Activated naive CD8-positive, alpha-beta T cell treated with anti-CD3 and anti-CD28 coated beads, Interleukin-2, amount 10 ng/mL, durations not matched to agents 7 days and 5 days (primary cell): ENCODE results near the gene RCAN2. TPM values are rescaled to one million over a fixed set of nuclear protein-coding genes. Genes with fewer than 3 reads are reported as not detected.

Experiments
- ATAC-seq: fragments of 150-1000 bp; cut with Tn5 transposase; one replicate; pipeline ENCODE4 v1.10.0; 2021; ENCODE audit warnings: low read depth, moderate library complexity
- POLR2A ChIA-PET: fragments of 350-600 bp; sonication (Branson Sonifier 250); formaldehyde crosslinking; loops from one replicate; lab custom pipeline; 2021; ENCODE audit warnings: antibody characterized with exemption; lab: Charles Lee
- DNase-seq: peaks from one replicate; pipeline ENCODE4 v3.0.0; 2021
- H3K27ac Mint-ChIP-seq: one replicate; pipeline ENCODE4 v1.8.0; 2022; ENCODE audit warnings: mild to moderate bottlenecking, mixed read lengths
- H3K27me3 Mint-ChIP-seq: one replicate; pipeline ENCODE4 v1.8.0; 2022; ENCODE audit warnings: mild to moderate bottlenecking, moderate library complexity, mixed read lengths
- H3K36me3 Mint-ChIP-seq: one replicate; pipeline ENCODE4 v1.8.0; 2021; ENCODE audit warnings: mild to moderate bottlenecking, mixed read lengths
- H3K4me1 Mint-ChIP-seq: one replicate; pipeline ENCODE4 v1.8.0; 2021; ENCODE audit warnings: mixed read lengths
- H3K4me3 Mint-ChIP-seq: one replicate; pipeline ENCODE4 v1.8.0; 2022; ENCODE audit warnings: mild to moderate bottlenecking, moderate library complexity, mixed read lengths
- H3K9me3 Mint-ChIP-seq: one replicate; pipeline ENCODE4 v1.8.0; 2021; ENCODE audit warnings: mixed read lengths
- total RNA-seq, 2 experiments: library from RNA; stranded (reverse); gene quantifications; one replicate each; pipeline ENCODE4 v1.2.3, GENCODE V29; 2021

Gene RCAN2
- total RNA-seq, 2 experiments from 2014 or later = 0.37 to 0.53 TPM

DNA sequence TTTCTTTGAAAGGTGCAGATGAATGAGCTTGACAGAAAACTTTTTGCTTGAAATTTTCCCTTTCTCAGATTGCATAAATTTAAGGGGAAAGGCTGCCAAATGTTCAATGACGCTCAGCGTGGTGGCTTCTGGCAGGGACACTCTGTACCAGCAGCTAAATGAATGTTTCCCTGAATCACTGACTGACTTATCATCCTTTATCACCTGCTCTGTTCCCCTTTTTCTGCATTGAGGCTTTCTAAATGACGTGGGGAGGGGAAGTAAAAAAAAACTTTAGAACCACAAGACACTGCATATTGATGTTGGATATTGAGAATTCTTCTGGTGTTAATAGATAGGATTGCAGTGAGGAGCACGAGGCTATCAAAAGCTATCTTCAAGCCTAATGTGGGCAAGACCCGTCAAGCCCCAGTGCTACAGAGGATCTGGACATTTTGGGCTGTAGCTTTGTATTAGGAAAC lies 273.5 kb downstream of the RCAN2 start:
- POLR2A ChIA-PET = no interaction called here
- H3K4me1 Mint-ChIP-seq = peaks cover 7% of the 10 kb centered on the region
- H3K27me3 Mint-ChIP-seq = peaks cover 3% of the 10 kb centered on the region
- H3K4me3 Mint-ChIP-seq = no peak overlapping the region
- H3K27ac Mint-ChIP-seq = no peak overlapping the region
- H3K9me3 Mint-ChIP-seq = no peaks in the 10 kb centered on the region
- ATAC-seq (no peak), DNase-seq (no peak)
- no peaks in the 10 kb centered on the region for H3K36me3 Mint-ChIP-seq

DNA sequence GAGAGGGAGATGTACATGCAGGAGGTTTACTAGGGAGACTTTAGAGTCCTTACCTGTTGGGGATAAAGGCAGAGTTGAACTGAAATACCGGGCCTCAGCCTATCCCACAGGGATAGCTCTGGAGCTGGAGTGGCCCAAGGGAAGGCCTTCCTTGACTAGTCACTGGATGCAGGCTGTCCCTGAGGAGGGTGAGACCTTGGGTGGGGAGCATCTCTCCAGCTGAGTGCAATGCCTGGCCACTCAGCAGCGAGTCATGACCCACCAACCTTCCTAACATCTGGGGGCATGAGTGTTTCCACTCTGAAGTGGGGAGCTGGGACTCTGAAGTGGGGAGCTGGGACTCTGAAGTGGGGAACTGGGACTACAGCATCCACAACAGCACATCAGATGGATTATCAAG lies 274.4 kb downstream of the RCAN2 start:
- DNase-seq (no peak), ATAC-seq (no peak)
- Mint-ChIP-seq H3K27me3 (peaks cover 3% of the 10 kb centered on the region), H3K4me1 (peaks cover 7% of the 10 kb centered on the region), H3K9me3 (no peaks in the 10 kb centered on the region), H3K36me3 (no peaks in the 10 kb centered on the region), H3K27ac (no peak overlapping the region), H3K4me3 (no peak overlapping the region)
- POLR2A ChIA-PET = no interaction called here

DNA sequence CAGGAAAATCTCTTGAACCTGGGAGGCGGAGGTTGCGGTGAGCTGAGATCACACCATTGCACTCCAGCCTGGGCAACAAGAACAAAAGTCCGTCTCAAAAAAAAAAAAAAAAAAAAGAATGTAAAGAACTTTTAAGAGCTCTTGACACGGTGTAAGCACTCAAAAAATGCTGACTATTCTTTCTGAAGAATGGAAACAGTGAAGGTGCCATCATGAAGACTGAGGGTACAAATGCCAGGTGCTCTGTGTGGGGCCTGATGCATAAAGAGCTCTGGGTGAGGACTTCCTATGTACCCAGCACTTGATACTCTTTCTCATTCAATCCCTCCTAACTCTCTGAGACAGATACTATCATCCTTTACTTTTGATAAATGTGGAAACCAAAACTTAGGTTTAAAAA lies 275.5 kb downstream of the RCAN2 start:
- no peak overlapping the region for H3K4me3 Mint-ChIP-seq
- H3K36me3 Mint-ChIP-seq = no peaks in the 10 kb centered on the region
- ATAC-seq (no peak), DNase-seq (no peak)
- no peaks in the 10 kb centered on the region for H3K9me3 Mint-ChIP-seq
- H3K27me3 Mint-ChIP-seq = no peaks in the 10 kb centered on the region
- H3K27ac Mint-ChIP-seq = no peak overlapping the region
- POLR2A ChIA-PET = no interaction called here
- H3K4me1 Mint-ChIP-seq = peaks cover 6% of the 10 kb centered on the region

DNA sequence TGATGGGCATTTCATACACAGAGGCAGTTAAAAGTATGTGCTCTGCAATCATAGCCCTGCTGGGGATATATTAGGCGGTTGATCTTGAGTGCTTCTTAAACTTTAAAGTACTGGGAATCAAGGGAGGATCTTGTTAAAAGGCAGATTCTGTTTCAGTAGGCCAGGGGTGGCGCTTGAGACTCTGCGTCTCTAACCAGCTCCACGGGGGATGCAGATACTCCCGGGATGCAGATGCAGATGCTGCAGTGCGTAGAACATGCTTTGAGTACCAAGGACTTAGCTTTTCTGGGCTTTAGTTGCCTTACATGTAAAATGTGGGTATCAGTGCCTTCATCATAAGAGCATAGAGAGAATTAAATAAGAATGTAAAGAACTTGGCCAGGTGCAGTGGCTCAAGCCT lies 276.0 kb downstream of the RCAN2 start:
- no peak overlapping the region for H3K27ac Mint-ChIP-seq
- H3K4me1 Mint-ChIP-seq = peaks cover 2% of the 10 kb centered on the region
- H3K27me3 Mint-ChIP-seq = peaks cover 3% of the 10 kb centered on the region
- H3K36me3 Mint-ChIP-seq = no peaks in the 10 kb centered on the region
- POLR2A ChIA-PET = no interaction called here
- H3K9me3 Mint-ChIP-seq = no peaks in the 10 kb centered on the region
- H3K4me3 Mint-ChIP-seq = no peak overlapping the region
- DNase-seq (no peak), ATAC-seq (no peak)

DNA sequence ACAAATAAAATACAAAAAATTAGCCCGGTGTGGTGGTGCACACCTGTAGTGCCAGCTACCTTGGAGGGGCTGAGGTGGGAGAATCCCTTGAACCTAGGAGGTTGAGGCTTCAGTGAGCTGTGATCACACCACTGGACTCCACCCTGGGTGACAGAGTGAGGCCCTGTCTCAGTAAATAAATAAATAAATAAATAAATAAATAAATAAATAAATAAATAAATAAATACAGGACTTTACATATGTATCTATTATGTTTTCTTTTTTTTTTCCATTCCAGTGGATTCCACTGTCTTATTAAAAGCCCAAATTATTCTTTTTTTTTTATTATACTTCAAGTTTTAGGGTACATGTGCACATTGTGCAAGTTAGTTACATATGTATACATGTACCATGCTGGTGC lies 279.3 kb downstream of the RCAN2 start:
- Mint-ChIP-seq H3K27me3 (peaks cover 7% of the 10 kb centered on the region), H3K4me3 (no peak overlapping the region), H3K27ac (no peak overlapping the region), H3K4me1 (peaks cover 2% of the 10 kb centered on the region), H3K9me3 (no peaks in the 10 kb centered on the region), H3K36me3 (no peaks in the 10 kb centered on the region)
- DNase-seq = no peak
- POLR2A ChIA-PET = no interaction called here
- ATAC-seq = no peak

DNA sequence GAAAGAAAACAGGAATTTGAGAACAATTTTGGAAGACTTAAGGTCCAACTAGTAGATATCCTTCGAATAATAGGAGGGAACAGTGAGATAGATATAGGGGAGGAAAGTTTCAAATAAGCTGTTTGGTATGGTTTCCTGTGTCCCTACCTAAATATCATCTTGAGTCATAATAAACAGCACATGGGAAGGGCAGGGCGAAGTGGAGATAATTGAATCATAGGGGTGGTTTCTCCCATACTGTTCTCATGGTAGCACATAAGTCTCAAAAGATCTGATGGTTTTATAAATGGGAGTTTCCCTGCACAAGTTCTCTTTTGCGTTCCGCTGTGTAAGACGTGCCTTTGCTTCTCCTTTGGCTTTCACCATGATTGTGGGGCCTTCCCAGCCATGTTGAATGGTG lies 281.0 kb downstream of the RCAN2 start:
- no peaks in the 10 kb centered on the region for H3K4me1 Mint-ChIP-seq
- no peak overlapping the region for H3K27ac Mint-ChIP-seq
- H3K27me3 Mint-ChIP-seq = peaks cover 9% of the 10 kb centered on the region
- POLR2A ChIA-PET = no interaction called here
- H3K36me3 Mint-ChIP-seq = no peaks in the 10 kb centered on the region
- no peaks in the 10 kb centered on the region for H3K9me3 Mint-ChIP-seq
- DNase-seq (no peak), ATAC-seq (no peak)
- H3K4me3 Mint-ChIP-seq = no peak overlapping the region

DNA sequence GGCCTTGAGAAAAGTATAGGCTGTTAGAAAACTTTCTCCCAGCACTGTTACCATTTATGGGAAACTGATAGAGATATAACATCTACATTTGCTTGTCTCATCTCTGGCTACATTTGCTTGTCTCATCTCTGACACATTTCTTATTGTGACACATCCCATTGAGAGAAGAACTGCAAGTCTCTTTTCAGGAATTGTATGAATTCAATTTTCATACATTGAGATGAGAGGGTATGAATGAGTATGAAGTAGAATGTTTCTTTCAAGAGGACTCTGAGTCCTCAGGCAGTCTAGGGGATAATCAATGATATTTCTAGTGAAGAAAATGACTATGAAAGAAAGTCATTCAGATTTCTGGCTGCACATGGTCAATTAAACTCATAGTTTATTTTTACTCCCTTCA lies 282.9 kb downstream of the RCAN2 start:
- no peak overlapping the region for H3K4me3 Mint-ChIP-seq
- no peaks in the 10 kb centered on the region for H3K4me1 Mint-ChIP-seq
- no peak overlapping the region for H3K27ac Mint-ChIP-seq
- POLR2A ChIA-PET = no interaction called here
- no peaks in the 10 kb centered on the region for H3K36me3 Mint-ChIP-seq
- H3K27me3 Mint-ChIP-seq = peaks cover 13% of the 10 kb centered on the region
- DNase-seq (no peak), ATAC-seq (no peak)
- no peaks in the 10 kb centered on the region for H3K9me3 Mint-ChIP-seq

DNA sequence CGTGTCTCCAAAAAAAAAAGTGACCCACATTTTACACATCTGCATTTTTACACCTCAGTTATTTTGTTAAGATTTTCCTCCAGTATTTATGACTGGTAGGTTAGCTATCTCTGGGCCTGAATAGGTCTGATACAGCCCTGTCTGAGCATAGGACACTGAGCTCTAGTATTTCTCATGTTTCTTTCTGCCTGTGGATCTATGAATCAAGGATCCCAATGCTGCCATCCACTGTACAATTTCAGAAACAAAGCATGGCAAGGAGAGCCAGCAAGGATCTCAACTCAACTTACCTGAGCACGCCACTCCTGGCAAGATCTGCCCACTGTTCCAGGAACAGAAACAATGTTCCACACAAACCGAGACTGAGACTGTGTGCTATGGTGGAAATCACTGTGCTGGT lies 284.1 kb downstream of the RCAN2 start:
- H3K9me3 Mint-ChIP-seq = no peaks in the 10 kb centered on the region
- ATAC-seq (no peak), DNase-seq (no peak)
- no peaks in the 10 kb centered on the region for H3K36me3 Mint-ChIP-seq
- POLR2A ChIA-PET = no interaction called here
- H3K27me3 Mint-ChIP-seq = peaks cover 13% of the 10 kb centered on the region
- H3K27ac Mint-ChIP-seq = no peak overlapping the region
- no peak overlapping the region for H3K4me3 Mint-ChIP-seq
- no peaks in the 10 kb centered on the region for H3K4me1 Mint-ChIP-seq

DNA sequence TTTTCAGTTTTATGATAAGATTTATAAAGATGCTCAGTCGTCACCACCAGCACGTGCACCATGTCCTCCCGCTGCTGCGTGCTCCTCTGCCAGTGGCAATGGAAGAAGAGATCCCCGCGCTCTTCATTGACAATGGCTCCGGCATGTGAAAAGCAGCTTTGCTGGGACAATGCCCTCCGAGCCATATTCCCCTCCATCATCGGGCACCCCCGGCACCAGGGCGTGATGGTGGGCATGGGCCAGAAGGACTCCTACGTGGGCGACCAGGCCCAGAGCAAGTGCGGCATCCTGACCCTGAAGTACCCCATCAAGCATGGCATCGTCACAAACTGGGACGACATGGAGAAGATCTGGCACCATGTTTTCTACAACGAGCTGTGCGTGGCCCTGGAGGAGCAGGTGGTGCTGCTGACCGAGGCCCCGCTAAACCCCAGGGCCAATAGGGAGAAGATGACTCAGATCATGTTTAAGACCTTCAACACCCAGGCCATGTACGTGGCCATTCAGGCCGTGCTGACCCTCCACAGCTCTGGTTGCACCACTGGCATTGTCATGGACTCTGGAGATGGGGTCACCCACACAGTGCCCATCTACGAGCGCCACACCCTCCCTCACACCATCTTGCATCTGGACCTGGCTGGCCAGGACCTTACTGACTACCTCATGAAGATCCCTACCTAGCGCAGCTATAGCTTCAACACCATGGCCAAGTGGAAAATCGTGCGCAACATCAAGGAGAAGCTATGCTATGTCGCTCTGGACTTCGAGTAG lies 286.2 kb downstream of the RCAN2 start:
- no peak for ATAC-seq
- no peak for DNase-seq
- Mint-ChIP-seq H3K4me3 (no peak overlapping the region), H3K27me3 (peaks cover 14% of the 10 kb centered on the region), H3K36me3 (no peaks in the 10 kb centered on the region), H3K27ac (no peak overlapping the region), H3K9me3 (no peaks in the 10 kb centered on the region), H3K4me1 (no peaks in the 10 kb centered on the region)
- POLR2A ChIA-PET = no interaction called here

DNA sequence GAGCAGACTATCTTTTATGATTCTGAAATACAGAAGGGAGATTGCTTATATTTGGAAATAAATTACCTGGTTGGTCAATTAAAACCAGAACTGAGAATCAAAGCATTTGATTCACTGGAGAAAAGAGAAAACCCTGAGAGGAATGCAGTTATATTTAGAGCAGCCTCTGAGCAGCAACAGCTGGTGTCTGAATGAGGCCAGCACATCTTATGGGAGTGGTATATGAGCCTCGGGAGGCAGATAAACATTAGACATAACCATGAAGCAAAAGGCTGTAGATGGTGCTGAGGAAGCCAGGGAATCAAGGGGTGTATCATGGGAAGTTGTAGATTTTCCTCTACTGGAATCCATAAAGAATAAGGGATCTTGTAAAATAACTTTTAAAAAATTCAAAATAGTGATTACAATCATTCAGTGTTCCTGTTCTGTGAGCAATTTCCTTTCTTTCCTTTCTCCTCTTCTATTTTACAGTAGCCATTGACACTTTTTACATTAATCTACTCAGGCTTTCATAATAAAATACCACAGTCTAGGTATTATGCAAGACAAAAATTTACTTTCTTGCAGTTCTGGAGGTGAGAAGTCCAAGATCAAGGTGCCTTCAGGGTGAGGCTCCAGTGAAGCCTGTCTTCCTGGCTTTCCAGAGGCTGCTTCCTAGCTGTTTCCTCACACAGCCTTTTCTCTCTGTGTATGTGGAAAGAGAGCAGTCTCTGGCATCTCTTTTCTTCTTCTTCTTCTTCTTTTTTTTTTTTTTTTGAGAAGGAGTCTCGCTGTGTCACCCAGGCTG lies 287.7 kb downstream of the RCAN2 start:
- Mint-ChIP-seq H3K27ac (no peak overlapping the region), H3K9me3 (no peaks in the 10 kb centered on the region), H3K4me3 (no peak overlapping the region), H3K27me3 (peaks cover 15% of the 10 kb centered on the region), H3K4me1 (no peaks in the 10 kb centered on the region), H3K36me3 (no peaks in the 10 kb centered on the region)
- POLR2A ChIA-PET = interaction anchor here (0.7 kb wide), 1 partner anchor 34 kb away, joined by 4 read pairs; no protein-coding TSS in a partner anchor
- no peak for DNase-seq
- ATAC-seq = no peak

DNA sequence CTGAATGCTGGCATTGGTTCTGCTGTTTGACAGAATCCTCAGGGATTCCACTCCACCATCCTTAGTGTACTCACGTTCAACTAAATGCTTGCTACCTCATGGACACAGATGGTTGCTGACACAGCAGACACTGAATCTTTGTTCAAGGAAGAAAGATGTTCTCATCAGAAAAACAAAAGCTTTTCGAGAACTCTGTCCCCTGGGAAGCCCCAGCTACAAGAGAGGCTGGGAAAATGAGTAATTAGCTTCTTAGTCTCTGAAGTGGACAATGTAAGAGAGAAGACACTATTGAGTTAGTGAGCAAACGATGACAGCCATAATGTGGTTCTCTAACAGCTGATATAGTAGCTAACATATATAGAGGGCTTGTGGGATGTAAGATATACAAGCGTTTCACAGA lies 289.5 kb downstream of the RCAN2 start:
- Mint-ChIP-seq H3K4me3 (no peak overlapping the region), H3K27me3 (peaks cover 15% of the 10 kb centered on the region), H3K9me3 (no peaks in the 10 kb centered on the region), H3K27ac (no peak overlapping the region), H3K36me3 (no peaks in the 10 kb centered on the region), H3K4me1 (no peaks in the 10 kb centered on the region)
- POLR2A ChIA-PET = no interaction called here
- no peak for DNase-seq
- no peak for ATAC-seq

DNA sequence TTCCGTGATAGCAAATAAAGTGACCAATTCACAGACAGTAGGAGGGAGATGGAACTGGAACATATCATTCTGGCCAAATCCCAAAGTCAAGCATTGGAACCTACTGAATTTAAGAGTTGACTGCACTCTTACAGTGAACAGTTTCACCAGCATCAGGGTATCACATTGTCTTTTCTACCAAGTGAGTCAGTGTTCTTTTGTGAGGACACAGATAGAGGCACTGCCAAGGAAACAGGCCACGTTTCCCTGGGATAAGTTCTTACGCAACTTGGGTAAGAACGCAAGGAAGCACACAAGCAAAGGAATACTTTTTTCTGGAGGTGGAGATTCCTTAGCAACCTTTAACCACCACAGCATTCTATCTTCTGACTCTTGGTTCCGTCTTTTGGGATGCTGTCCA lies 291.9 kb downstream of the RCAN2 start:
- no peaks in the 10 kb centered on the region for H3K36me3 Mint-ChIP-seq
- ATAC-seq (no peak), DNase-seq (no peak)
- POLR2A ChIA-PET = no interaction called here
- no peaks in the 10 kb centered on the region for H3K4me1 Mint-ChIP-seq
- H3K4me3 Mint-ChIP-seq = no peak overlapping the region
- peaks cover 19% of the 10 kb centered on the region for H3K27me3 Mint-ChIP-seq
- H3K27ac Mint-ChIP-seq = no peak overlapping the region
- no peaks in the 10 kb centered on the region for H3K9me3 Mint-ChIP-seq

DNA sequence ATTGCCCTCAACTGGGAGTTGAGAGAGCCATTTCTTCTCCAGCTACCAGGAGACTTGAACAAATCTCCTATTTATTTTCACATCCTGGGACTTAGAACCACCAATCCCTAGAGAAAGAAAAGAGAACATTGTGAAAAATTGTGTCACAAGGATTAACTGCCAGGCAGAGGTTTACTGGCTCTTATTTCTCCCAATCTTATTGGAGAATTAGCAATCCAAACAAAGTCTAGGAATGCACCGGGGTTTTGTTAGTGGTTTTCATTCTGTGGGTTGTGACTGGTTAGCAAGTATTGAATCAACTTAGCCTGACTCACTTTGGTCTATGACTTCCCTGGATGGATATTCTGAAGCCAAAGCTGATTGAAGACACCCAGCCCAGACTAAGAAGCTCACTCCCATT lies 299.3 kb downstream of the RCAN2 start:
- no peak overlapping the region for H3K27ac Mint-ChIP-seq
- H3K4me1 Mint-ChIP-seq = no peaks in the 10 kb centered on the region
- H3K4me3 Mint-ChIP-seq = no peak overlapping the region
- no peaks in the 10 kb centered on the region for H3K9me3 Mint-ChIP-seq
- no peaks in the 10 kb centered on the region for H3K36me3 Mint-ChIP-seq
- DNase-seq = no peak
- POLR2A ChIA-PET = no interaction called here
- H3K27me3 Mint-ChIP-seq = peaks cover 27% of the 10 kb centered on the region
- ATAC-seq = no peak

DNA sequence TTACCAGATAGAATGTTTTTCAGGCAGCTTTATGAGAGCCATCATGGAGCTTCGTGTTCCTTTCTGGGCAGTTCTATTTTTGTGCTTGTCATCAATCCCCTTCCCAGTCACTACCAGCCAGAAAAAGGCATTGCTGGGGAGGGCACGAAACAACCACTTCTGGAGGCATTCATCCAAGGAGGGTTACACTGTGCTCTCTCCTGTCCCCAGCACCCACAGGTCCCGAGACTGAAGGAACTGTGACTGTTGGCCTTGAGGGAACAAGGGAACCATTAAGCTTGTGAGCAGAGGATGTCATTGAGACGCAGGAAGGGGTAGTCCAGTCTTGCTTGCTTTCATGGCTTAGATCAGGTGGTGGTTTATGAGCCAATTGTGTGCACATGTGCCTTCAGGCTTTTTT lies 300.4 kb downstream of the RCAN2 start:
- POLR2A ChIA-PET = no interaction called here
- H3K4me1 Mint-ChIP-seq = no peaks in the 10 kb centered on the region
- H3K36me3 Mint-ChIP-seq = no peaks in the 10 kb centered on the region

More for the DNA sequence above, 300.4 kb downstream of the RCAN2 start:
- Mint-ChIP-seq H3K27me3 (peaks cover 34% of the 10 kb centered on the region), H3K4me3 (no peak overlapping the region), H3K27ac (no peak overlapping the region), H3K9me3 (no peaks in the 10 kb centered on the region)
- no peak for DNase-seq
- no peak for ATAC-seq
